WTC11 (cell line): ENCODE results near the gene ADAT1.

Experiments used
- TF ChIP-seq, protein P1 (sequence below): fragments of 200-600 bp; IDR thresholded peaks from 2 replicates; pipeline ENCODE4 v1.8.0; 2022; ENCODE audit warnings: antibody characterized with exemption
- TF ChIP-seq, protein P2 (sequence below): sonication (generic); formaldehyde crosslinking; conservative IDR thresholded peaks from 2 replicates; pipeline ENCODE4 v1.8.1; 2022; ENCODE audit warnings: mild to moderate bottlenecking, missing genetic modification reagents
- TF ChIP-seq, protein P3 (sequence below): sonication (generic); formaldehyde crosslinking; IDR thresholded peaks from 2 replicates; pipeline ENCODE4 v1.8.1; 2023; ENCODE audit warnings: mild to moderate bottlenecking, missing genetic modification reagents

GRCh38 chr16:75566040-75566757 is 56.9 kb downstream of the ADAT1 start, which contains the start of gene GABARAPL2:
- TF ChIP-seq, protein P1, sequence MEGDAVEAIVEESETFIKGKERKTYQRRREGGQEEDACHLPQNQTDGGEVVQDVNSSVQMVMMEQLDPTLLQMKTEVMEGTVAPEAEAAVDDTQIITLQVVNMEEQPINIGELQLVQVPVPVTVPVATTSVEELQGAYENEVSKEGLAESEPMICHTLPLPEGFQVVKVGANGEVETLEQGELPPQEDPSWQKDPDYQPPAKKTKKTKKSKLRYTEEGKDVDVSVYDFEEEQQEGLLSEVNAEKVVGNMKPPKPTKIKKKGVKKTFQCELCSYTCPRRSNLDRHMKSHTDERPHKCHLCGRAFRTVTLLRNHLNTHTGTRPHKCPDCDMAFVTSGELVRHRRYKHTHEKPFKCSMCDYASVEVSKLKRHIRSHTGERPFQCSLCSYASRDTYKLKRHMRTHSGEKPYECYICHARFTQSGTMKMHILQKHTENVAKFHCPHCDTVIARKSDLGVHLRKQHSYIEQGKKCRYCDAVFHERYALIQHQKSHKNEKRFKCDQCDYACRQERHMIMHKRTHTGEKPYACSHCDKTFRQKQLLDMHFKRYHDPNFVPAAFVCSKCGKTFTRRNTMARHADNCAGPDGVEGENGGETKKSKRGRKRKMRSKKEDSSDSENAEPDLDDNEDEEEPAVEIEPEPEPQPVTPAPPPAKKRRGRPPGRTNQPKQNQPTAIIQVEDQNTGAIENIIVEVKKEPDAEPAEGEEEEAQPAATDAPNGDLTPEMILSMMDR: no peak
- TF ChIP-seq, protein P2, sequence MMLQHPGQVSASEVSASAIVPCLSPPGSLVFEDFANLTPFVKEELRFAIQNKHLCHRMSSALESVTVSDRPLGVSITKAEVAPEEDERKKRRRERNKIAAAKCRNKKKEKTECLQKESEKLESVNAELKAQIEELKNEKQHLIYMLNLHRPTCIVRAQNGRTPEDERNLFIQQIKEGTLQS (CRISPR knock-in tag): no peak
- TF ChIP-seq, protein P3, sequence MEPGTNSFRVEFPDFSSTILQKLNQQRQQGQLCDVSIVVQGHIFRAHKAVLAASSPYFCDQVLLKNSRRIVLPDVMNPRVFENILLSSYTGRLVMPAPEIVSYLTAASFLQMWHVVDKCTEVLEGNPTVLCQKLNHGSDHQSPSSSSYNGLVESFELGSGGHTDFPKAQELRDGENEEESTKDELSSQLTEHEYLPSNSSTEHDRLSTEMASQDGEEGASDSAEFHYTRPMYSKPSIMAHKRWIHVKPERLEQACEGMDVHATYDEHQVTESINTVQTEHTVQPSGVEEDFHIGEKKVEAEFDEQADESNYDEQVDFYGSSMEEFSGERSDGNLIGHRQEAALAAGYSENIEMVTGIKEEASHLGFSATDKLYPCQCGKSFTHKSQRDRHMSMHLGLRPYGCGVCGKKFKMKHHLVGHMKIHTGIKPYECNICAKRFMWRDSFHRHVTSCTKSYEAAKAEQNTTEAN (CRISPR knock-in tag): 0 out of 2 replicates have a peak, but pooled peaks have one; percentile 47
